Activated CD8-positive, alpha-beta memory T cell treated with anti-CD3 and anti-CD28 coated beads for 36 hours (primary cell): ENCODE data around the gene EPS8L1. TPM values are rescaled to one million over a fixed set of nuclear protein-coding genes. Genes with fewer than 3 reads are reported as not detected.
"Not testable (repeated sequence)": the region's sequence is repeated elsewhere in the genome, so short reads cannot be mapped to it uniquely, and the experiment has no call there.

Experiments
- CTCF ChIA-PET: fragments of 350-600 bp; sonication (Branson Sonifier 250); formaldehyde crosslinking; loops from one replicate; lab custom pipeline; 2021; ENCODE audit warnings: antibody characterized with exemption; lab: Charles Lee
- POLR2A ChIA-PET: fragments of 350-600 bp; sonication (Branson Sonifier 250); formaldehyde crosslinking; loops from one replicate; lab custom pipeline; 2021; ENCODE audit warnings: antibody characterized with exemption; lab: Charles Lee
- total RNA-seq, 2 experiments: library from RNA; stranded (reverse); gene quantifications; one replicate each; pipeline ENCODE4 v1.2.3, GENCODE V29; 2021

The EPS8L1 gene
- total RNA-seq, 2 experiments from 2014 or later: 1.4 to 1.5 TPM

DNA sequence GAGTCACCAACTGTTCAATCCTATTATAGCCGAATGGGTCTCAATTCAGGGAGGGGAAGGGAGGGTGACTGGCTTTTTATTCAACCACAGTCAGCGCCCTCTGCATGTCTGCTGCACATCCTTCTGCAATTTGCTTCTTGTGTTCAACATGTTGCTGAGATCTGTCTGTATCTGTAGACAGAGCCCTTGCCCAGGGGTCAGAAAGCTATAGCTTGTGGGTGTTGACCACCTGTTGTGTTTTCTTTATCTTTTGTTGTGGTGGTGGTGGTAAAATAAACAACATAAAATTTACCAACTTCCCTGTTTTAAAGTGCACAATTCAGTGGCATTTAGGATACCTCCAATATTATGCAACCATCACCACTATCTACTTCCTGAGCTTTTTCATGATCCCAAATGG, 29.6 kb downstream of the EPS8L1 start:
- ChIA-PET CTCF (interaction anchor here (1.4 kb wide), 1 partner anchor 17 kb away, joined by 3 read pairs; no protein-coding TSS in a partner anchor), POLR2A (interaction anchor here (0.5 kb wide), 1 partner anchor 1304 kb away, joined by 4 read pairs; no protein-coding TSS in a partner anchor)

DNA sequence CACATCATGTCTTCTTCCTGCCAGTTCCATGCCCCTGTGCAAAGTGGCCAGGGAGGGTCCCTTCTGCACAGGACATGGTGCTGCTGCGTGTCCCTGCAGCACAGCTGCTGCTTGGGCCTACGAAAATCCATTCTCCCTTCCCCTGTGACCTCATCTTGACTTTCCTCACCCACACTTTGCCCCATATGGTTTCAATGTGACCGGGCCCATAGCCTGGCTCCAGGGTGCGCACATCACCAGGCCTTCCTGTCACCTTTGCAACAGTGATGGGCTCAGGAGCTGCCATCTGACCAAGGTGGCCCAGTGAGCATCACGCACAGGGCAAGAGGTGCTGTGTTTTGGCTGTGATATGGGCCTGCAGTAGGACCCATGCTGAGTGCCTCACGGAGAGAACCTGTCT, 30.9 kb downstream of the EPS8L1 start:
- ChIA-PET POLR2A (no interaction called here), CTCF (no interaction called here)

DNA sequence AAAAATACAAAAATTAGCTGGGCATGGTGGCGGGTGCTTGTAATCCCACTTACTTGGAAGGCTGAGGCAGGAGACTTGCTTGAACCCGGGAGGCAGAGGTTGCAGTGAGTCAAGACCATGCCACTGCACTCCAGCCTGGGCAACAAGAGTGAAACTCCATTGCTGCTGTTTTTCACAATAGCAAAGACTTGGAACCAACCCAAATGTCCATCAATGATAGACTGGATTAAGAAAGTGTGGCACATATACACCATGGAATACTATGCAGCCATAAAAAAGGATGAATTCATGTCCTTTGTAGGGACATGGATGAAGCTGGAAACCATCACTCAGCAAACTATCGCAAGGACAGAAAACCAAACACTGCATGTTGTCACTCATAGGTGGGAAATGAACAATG, 31.6 kb downstream of the EPS8L1 start:
- POLR2A ChIA-PET, CTCF ChIA-PET: not testable (repeated sequence)

DNA sequence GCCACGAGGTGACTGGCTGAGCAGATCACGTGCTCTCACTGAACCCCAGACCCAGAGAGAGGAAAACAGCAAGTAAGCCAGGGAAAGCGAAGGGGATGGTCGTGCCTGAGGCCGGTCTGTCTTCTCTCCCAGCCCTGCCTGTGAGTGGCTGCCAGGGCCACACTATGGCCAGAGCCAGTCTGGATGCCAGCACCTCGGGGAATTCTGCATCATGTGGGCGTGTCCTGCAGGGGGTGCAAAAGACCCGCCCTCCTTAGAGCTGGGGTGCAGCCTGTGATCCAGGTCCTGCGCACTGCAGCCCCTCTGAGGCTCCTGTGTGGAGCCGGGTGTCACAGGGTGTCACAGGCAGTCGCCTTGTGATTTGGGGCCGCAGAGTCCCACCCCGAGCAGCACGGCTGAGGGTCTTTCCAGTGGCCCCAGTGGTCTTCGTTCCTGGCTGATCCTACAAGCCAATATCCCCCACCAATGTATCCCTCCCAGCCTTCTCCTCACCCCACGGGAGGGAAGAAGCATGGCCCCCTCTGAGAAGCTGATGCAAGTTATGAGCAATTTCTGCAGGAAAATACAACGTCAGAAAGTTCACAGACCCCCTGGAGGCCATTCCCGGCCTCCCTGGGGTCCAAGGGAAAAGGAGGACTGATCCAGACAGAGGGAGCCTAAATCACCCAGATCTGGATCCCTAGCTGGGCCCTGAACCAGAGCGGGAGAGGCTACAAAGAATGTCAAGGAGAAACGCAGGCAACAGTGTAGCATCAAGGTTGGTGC, 34.0 kb downstream of the EPS8L1 start:
- ChIA-PET POLR2A (no interaction called here), CTCF (no interaction called here)

DNA sequence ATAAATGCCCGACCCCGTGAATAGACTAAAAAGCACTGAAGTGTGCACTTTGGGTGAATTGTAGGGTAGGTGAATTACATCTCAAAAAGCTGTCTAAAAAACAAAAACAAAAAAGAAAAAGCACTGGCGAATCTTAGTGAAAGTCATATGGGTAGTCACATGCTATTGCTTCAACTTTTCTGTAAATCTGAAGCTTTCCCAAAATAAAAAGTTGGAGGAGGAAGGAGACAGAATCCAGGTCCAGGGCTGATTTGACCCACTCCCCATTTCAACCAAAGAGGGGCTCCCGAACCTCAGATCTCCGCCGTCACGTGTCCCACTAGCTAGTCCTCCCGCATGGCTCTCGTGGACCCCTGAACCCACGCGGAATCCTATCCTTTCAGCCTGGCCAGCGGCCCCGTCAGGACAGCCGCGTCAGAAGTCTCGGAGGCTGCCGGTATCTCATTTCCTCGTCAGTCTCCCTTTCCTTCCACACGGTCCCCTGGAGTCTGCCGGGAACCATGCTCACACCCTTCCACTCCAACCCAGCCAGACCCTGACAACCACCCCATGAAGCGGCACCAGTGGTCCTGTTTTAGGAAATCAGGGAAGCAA, 35.7 kb downstream of the EPS8L1 start:
- ChIA-PET CTCF (no interaction called here), POLR2A (interaction anchor here (0.6 kb wide), 1 partner anchor 542 kb away, joined by 9 read pairs; no protein-coding TSS in a partner anchor)

DNA sequence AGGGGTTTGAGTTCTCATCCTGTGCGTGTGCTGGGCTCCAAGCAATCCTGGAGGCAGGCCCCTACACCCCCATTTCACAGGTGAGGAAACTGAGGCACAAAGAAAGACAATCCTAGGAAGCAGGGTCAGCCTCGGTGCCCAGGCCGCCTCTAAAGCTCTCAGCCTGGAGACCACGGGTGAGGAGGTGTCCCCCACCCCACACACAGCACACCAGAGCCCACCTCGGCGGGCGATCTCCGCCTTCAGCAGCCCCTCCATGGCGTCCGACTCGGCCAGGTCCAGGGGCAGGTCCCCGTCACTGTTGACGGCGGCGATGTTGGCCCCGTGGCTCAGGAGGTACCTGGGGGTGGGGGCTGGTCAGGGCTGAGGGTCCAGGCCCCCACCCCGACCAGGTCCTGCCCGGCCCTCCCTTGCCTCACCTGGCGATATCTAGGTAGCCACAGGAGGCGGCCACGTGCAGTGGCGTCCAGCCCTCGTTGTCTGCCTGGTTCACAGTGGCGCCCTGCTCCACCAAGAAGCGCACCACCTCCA, 36.6 kb downstream of the EPS8L1 start:
- POLR2A ChIA-PET: no interaction called here
- CTCF ChIA-PET: no interaction called here

DNA sequence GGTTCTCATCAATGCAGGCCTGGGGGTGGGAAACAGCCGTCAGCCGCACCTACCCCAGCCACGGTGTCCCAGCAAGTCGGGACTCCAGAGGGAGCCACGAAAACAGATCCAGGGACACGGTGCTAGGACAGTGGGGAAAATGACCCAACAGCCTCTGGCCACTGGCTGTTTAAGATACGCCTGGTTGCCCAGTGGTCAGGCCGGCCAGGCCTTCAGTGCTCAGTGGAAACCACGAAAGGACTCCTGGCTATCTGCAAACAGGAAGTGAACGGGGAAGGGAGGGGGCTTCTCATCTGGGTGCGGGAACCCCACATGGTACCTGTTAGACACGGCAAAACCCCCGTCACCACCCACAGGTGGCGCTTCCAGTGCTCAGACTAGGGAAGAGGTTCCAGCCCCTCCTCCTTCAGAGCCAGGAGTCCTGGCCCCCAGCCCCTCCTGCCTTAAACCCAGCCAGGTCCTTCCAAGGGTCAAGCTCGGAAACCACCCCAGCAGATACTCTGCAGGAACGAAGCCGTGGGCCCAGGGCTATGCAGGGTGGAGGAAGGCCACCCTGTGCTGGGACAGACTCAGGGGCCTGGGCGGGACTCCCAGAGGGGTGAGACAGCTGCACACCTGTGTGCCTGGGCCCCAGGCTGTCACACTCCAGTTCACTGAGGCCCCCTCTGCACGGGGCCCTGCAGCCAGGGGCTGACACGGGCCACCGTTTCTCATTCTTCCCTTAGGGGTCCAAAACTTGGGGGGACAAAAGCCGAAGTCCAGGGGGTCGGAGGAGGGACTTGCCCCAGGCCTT, 37.3 kb downstream of the EPS8L1 start:
- POLR2A ChIA-PET: no interaction called here
- CTCF ChIA-PET: no interaction called here

DNA sequence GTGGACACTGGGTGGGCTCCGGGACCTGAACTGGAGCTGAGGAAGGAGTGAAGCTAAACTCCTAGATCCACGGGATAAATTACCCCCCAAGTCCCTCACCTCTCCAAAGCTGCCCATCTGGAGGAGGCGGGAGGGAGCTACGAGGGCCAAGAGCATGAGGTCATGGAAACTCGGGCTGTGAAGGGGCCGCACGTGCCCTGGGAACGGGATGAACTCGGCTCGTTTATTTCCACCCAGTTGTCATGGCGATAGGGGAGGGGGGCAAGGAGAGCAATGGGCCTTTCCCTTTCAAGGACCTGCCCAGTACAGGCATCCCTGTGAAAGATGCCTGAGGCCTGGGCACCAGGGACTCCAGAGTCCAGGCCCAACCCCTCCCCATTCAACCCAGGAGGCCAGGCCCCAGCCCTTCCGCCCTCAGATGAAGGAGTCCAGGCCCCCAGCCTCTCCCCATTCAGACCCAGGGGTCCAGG, 37.9 kb downstream of the EPS8L1 start:
- POLR2A ChIA-PET: no interaction called here

DNA sequence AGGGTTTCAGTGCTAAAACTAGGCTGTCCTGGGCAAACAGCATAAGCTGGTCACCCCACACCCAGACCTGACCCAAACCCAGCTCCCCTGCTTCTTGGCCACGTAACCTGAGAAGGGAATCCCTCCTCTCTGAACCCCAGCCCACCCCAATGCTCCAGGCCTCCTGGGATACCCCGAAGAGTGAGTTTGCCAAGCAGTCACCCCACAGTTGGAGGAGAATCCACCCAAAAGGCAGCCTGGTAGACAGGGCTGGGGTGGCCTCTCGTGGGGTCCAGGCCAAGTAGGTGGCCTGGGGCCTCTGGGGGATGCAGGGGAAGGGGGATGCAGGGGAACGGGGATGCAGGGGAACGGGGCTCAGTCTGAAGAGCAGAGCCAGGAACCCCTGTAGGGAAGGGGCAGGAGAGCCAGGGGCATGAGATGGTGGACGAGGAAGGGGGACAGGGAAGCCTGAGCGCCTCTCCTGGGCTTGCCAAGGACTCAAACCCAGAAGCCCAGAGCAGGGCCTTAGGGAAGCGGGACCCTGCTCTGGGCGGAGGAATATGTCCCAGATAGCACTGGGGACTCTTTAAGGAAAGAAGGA, 39.0 kb downstream of the EPS8L1 start:
- ChIA-PET POLR2A (no interaction called here), CTCF (no interaction called here)

More for the DNA sequence above, 37.9 kb downstream of the EPS8L1 start:
- CTCF ChIA-PET: no interaction called here

DNA sequence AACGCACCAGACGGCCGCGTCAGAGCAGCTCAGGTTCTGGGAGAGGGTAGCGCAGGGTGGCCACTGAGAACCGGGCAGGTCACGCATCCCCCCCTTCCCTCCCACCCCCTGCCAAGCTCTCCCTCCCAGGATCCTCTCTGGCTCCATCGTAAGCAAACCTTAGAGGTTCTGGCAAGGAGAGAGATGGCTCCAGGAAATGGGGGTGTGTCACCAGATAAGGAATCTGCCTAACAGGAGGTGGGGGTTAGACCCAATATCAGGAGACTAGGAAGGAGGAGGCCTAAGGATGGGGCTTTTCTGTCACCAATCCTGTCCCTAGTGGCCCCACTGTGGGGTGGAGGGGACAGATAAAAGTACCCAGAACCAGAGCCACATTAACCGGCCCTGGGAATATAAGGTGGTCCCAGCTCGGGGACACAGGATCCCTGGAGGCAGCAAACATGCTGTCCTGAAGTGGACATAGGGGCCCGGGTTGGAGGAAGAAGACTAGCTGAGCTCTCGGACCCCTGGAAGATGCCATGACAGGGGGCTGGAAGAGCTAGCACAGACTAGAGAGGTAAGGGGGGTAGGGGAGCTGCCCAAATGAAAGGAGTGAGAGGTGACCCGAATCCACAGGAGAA, 39.9 kb downstream of the EPS8L1 start:
- CTCF ChIA-PET: interaction anchor here (1.5 kb wide), 1 partner anchor 361 kb away, joined by 3 read pairs; the partner anchor contains the start of gene ZNF628

DNA sequence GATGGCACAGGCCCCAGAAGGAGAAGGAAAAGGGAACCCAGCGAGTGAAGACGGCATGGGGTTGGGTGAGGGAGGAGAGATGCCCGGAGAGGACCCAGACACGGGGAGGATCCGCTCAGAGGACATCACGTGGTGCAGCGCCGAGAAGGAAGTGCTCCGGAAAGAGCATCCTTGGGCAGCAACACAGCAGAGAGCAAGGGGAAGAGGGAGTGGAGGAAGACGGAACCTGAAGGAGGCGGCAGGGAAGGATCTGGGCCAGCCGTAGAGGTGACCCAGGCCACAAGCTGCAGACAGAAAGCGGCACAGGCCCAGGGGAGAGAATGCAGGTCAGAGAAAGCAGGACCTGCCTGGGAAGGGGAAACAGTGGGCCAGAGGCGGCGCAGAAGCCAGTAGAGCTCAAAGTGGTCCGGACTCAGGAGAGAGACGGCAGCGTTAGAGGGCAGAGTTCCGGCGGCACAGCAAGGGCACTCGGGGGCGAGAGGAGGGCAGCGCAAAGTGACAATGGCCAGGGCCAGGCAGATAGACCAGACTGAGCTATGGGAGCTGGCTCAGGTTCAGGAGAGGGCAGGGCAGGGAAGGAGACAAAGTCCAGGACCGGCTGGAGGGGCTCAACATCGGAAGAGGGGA, 40.7 kb downstream of the EPS8L1 start:
- POLR2A ChIA-PET: interaction anchor here (1.1 kb wide), 1 partner anchor 34 kb away, joined by 3 read pairs; no protein-coding TSS in a partner anchor
- CTCF ChIA-PET: interaction anchor here (0.7 to 1.5 kb wide), 2 partner anchors 104 to 360 kb away, joined by 3 to 4 read pairs; partner anchors contain the start of gene ZNF628

More for the DNA sequence above, 39.9 kb downstream of the EPS8L1 start:
- POLR2A ChIA-PET: no interaction called here

DNA sequence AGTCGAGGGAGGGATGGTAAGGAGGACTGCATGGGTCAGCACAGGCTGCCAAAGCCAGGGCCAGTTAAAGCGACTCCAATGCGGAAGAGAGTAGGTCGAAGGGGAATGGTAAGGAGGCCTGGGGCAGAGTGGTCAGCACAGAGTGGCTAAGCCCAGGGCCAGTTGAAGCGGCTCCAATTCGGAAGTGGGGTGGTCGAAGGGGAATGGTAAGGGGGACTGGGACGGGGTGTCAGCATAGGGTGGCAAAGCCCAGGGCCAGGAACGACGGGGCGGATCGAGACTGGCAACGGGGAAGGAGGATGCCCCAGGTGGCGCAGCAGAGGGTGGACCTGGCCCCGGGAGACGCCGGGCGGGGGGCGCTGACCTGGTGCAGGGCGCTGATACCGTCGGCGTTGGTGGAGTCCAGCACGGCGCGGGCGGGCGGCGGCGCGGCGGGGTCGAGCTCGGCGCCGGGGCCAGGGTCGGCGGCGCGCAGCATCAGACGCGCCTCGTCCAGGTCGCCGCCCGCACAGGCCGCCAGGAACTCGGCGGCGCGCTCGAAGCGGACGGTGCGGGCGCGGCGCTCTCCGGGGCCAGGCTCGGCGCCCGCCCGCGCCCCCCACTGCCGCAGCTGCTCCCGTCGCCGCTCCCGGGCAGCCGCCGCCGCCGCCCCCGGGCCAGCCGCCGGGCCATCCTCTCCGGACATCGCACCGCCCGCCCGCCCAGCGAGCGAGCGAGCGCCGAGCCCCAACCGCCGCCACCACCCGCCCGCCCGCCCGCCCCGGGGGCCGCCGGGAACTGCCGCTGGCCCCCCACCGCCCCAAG, 41.4 kb downstream of the EPS8L1 start, which contains the start of gene PPP1R12C:
Gene PPP1R12C (minus strand): TSS at position 779 of the 804 bp plus-strand sequence. CDS start 94 bp downstream, at position 685.
- ChIA-PET CTCF (interaction anchor here (0.7 to 1.5 kb wide), 5 partner anchors 29 to 387 kb away, joined by 3 to 4 read pairs (median 3); partner anchors contain the start of gene ZNF628), POLR2A (interaction anchor here (0.6 to 1.1 kb wide), 4 partner anchors 24 to 538 kb away, joined by 3 to 7 read pairs (median 4); partner anchors contain the start of genes RDH13 and U2AF2)

DNA sequence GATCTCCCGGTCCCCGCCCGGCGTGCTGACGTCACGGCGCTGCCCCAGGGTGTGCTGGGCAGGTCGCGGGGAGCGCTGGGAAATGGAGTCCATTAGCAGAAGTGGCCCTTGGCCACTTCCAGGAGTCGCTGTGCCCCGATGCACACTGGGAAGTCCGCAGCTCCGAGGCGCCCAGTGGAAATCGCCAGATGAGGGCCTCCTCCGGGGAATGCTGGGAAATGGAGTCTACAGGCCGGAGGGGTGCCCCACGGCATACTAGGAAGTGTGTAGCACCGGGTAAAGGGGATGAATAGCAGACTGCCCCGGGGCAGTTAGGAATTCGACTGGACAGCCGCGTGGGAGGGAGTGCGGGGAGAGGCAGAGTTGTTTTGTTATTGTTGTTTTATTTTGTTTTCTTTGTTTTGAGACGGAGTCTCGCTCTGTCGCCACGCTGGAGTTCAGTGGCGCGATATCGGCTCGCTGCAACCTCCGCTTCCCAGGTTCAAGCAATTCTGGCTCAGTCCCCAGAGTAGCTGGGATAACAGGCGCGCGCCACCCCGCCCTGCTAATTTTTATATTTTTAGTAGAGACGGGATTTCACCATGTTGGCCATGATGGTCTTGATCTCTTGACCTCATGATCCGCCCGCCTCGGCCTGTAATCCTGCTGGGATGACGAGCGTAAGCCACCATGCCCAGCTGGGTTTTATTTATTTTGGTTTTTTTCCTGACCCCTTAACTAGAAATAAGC, 42.2 kb downstream of the EPS8L1 start:
- POLR2A ChIA-PET: interaction anchor here (0.6 to 1.1 kb wide), 3 partner anchors 24 to 537 kb away, joined by 3 to 7 read pairs (median 4); partner anchors contain the start of genes RDH13 and U2AF2
- CTCF ChIA-PET: interaction anchor here (0.8 to 1.3 kb wide), 3 partner anchors 29 to 386 kb away, joined by 3 read pairs; no protein-coding TSS in a partner anchor

DNA sequence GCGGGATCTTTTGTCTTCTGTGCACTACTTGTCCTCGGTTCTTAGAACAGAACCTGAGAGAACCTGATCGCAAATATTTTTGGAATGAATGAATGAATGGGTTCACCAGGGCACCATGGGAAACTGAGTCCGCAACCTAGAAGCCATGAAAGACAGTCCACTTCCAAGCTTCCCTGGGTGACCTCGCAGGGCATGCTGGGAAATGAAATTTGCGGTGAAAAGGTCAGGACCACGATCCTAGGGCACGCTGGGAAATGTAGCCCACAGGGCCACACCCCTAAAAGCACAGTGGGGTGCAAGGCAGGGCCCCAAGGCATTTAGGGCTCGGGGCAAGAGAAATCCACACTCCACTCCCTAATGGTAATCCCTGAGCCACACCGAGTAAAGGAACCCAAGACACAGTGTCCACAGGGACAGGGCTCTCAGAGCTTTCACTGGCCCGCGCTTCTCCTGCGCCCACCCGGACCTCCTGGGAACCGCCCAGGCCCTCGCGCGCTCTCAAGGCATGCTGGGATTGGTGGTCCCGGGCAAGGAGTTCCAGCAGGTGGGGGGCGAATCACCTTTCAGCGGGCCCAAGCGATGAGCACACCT, 42.8 kb downstream of the EPS8L1 start:
- ChIA-PET POLR2A (interaction anchor here (1.1 kb wide), 1 partner anchor 56 kb away, joined by 4 read pairs; the partner anchor contains the start of gene RDH13), CTCF (interaction anchor here (0.5 to 1.3 kb wide), 3 partner anchors 28 to 513 kb away, joined by 3 to 4 read pairs (median 3); no protein-coding TSS in a partner anchor)

DNA sequence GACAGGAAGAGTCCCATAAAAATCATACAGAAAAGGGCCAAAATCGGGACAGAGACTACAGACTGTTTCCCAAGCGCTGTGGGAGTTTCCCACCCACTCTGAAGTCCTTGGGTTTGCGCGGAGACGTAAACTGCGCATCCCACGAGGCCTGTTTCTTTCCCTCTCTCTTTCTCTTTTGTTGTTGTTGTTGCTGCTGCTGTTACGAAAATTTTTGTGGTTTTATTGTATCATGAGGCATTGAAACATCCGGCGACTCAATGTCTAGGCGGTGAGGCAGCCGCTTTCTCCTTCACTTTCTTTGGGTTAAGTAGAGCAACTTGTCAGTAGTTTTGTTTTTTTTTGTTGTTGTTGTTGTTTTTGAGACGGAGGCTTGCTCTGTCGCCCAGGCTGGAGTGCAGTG, 43.4 kb downstream of the EPS8L1 start:
- POLR2A ChIA-PET: no interaction called here
- CTCF ChIA-PET: interaction anchor here (0.5 to 0.6 kb wide), 2 partner anchors 350 to 512 kb away, joined by 3 to 4 read pairs; no protein-coding TSS in a partner anchor
